ENCODE data around the gene NDUFS2.

- TF ChIP-seq EZH2 (IDR thresholded peaks at IDR 0.05; ENCODE audit: borderline replicate concordance) (no peak), CTCF (IDR thresholded peaks at IDR 0.05; ENCODE audit: poor library complexity) (no peak)
Measured at GRCh38 chr1:161198897-161199431, 3.2 kb upstream of the NDUFS2 start, which contains the start of gene ADAMTS4.
